ENCODE data around the gene KBTBD12. TPM values are rescaled to one million over a fixed set of nuclear protein-coding genes. Genes with fewer than 3 reads are reported as not detected.
"Not testable (repeated sequence)": the region's sequence is repeated elsewhere in the genome, so short reads cannot be mapped to it uniquely, and the experiment has no call there.

KBTBD12 gene
- total RNA-seq, 2 experiments from 2014 or later, result not detected

GRCh38 chr3:127888564-127889107, 26.4 kb upstream of the KBTBD12 start:
- CTCF ChIA-PET, result no interaction called here
- no peak overlapping the region for H3K27ac Mint-ChIP-seq

GRCh38 chr3:127889461-127889863, 25.6 kb upstream of the KBTBD12 start:
- CTCF ChIA-PET, result no interaction called here
- Mint-ChIP-seq H3K36me3 (ENCODE audit: low read depth) (no peaks in the 10 kb centered on the region), H3K4me3 (no peak overlapping the region), H3K27me3 (ENCODE audit: low read depth) (peaks cover 3% of the 10 kb centered on the region), H3K4me1 (ENCODE audit: low read depth) (no peaks in the 10 kb centered on the region), H3K9me3 (ENCODE audit: insufficient read depth) (peaks cover 19% of the 10 kb centered on the region), H3K27ac (no peak overlapping the region)
- no peak for DNase-seq
- ATAC-seq, result no peak
- POLR2A ChIA-PET, result no interaction called here

More at GRCh38 chr3:127888564-127889107, 26.4 kb upstream of the KBTBD12 start:
- Mint-ChIP-seq H3K4me1 (ENCODE audit: low read depth) (no peaks in the 10 kb centered on the region), H3K27me3 (ENCODE audit: low read depth) (peaks cover 3% of the 10 kb centered on the region), H3K36me3 (ENCODE audit: low read depth) (no peaks in the 10 kb centered on the region), H3K4me3 (no peak overlapping the region), H3K9me3 (ENCODE audit: insufficient read depth) (peaks cover 19% of the 10 kb centered on the region)
- ATAC-seq (no peak), DNase-seq (no peak)
- POLR2A ChIA-PET, result no interaction called here

GRCh38 chr3:127889976-127890650, 24.9 kb upstream of the KBTBD12 start:
- Mint-ChIP-seq H3K4me3 (no peak overlapping the region), H3K27ac (no peak overlapping the region), H3K9me3 (ENCODE audit: insufficient read depth) (peaks cover 19% of the 10 kb centered on the region), H3K4me1 (ENCODE audit: low read depth) (no peaks in the 10 kb centered on the region), H3K36me3 (ENCODE audit: low read depth) (no peaks in the 10 kb centered on the region), H3K27me3 (ENCODE audit: low read depth) (peaks cover 3% of the 10 kb centered on the region)
- DNase-seq (no peak), ATAC-seq (no peak)
- ChIA-PET CTCF (no interaction called here), POLR2A (no interaction called here)

DNA sequence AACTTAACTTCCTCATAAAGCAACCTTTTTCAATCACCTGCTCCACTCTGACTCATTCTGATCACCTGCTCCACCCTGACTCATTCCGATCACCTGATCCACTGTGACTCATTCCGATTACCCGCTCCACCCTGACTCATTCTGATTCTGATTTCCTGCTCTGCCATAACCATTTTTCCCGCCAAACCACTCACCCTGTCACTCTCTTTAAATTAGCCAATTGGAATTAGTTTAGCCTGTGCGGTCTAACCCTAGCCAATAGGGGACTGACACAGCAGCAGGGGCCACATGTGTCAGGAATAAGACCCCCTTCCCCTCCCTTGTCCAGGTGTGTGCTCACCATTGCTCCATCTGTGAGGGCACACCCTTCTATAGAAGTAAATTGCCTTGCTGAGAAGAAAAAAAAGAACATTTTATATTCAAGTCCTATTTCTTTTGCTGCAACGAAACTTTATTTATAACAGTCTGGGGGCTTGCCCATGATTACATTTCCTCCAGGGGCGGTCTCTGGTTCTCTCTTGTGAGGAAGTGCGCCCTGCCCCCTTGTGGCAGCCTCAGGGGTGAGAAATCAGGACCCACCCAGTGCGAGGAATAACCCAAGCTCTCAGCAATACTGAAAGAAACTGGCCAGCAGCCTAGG, 24.3 kb upstream of the KBTBD12 start:
- H3K27me3 Mint-ChIP-seq (ENCODE audit: low read depth); H3K27ac Mint-ChIP-seq; ATAC-seq; H3K4me3 Mint-ChIP-seq; H3K4me1 Mint-ChIP-seq (ENCODE audit: low read depth); H3K36me3 Mint-ChIP-seq (ENCODE audit: low read depth); CTCF ChIA-PET; POLR2A ChIA-PET: not testable (repeated sequence)
- DNase-seq, result peak; percentile 29
- H3K9me3 Mint-ChIP-seq (ENCODE audit: insufficient read depth), result peaks cover 19% of the 10 kb centered on the region

DNA sequence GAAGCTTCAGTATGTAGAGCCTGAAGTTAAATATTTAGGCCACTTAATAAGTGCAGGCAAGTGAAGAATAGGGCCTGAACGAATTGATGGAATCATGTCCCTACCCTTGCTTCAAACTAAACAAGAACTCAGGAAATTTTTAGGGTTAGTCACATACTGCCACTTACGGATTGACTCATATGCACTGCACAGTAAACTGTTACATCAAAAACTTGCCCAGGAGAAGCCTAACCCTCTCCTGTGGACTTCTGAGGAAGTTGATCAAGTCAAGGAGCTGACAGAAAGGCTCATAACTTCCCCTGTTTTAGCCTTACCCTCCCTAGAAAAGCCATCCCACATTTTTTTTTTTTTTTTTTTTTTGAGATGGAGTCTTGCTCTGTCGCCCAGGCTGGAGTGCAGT, 20.6 kb upstream of the KBTBD12 start:
- Mint-ChIP-seq H3K9me3 (ENCODE audit: insufficient read depth) (peaks cover 19% of the 10 kb centered on the region), H3K4me1 (ENCODE audit: low read depth) (no peaks in the 10 kb centered on the region), H3K36me3 (ENCODE audit: low read depth) (no peaks in the 10 kb centered on the region), H3K27me3 (ENCODE audit: low read depth) (peaks cover 3% of the 10 kb centered on the region), H3K27ac (no peak overlapping the region), H3K4me3 (no peak overlapping the region)
- ChIA-PET CTCF (no interaction called here), POLR2A (no interaction called here)
- DNase-seq (no peak), ATAC-seq (no peak)

- no peaks in the 10 kb centered on the region for H3K36me3 Mint-ChIP-seq (ENCODE audit: low read depth)
- ATAC-seq (no peak), DNase-seq (no peak)
- no peak overlapping the region for H3K27ac Mint-ChIP-seq
- H3K27me3 Mint-ChIP-seq (ENCODE audit: low read depth), result peaks cover 8% of the 10 kb centered on the region
- no peaks in the 10 kb centered on the region for H3K9me3 Mint-ChIP-seq (ENCODE audit: insufficient read depth)
- H3K4me3 Mint-ChIP-seq, result no peak overlapping the region
- H3K4me1 Mint-ChIP-seq (ENCODE audit: low read depth), result no peaks in the 10 kb centered on the region
- POLR2A ChIA-PET, result no interaction called here
- CTCF ChIA-PET, result no interaction called here
These were observed 15.8 kb upstream of the KBTBD12 start for GRCh38 chr3:127899200-127899599.

- no peak for ATAC-seq
- ChIA-PET POLR2A (no interaction called here), CTCF (no interaction called here)
- no peak overlapping the region for H3K27ac Mint-ChIP-seq
- no peak overlapping the region for H3K4me3 Mint-ChIP-seq
- no peaks in the 10 kb centered on the region for H3K9me3 Mint-ChIP-seq (ENCODE audit: insufficient read depth)
- H3K27me3 Mint-ChIP-seq (ENCODE audit: low read depth), result peaks cover 13% of the 10 kb centered on the region
- DNase-seq, result no peak
- H3K36me3 Mint-ChIP-seq (ENCODE audit: low read depth), result no peaks in the 10 kb centered on the region
- no peaks in the 10 kb centered on the region for H3K4me1 Mint-ChIP-seq (ENCODE audit: low read depth)
These were observed 15.3 kb upstream of the KBTBD12 start for GRCh38 chr3:127899766-127900165.

DNA sequence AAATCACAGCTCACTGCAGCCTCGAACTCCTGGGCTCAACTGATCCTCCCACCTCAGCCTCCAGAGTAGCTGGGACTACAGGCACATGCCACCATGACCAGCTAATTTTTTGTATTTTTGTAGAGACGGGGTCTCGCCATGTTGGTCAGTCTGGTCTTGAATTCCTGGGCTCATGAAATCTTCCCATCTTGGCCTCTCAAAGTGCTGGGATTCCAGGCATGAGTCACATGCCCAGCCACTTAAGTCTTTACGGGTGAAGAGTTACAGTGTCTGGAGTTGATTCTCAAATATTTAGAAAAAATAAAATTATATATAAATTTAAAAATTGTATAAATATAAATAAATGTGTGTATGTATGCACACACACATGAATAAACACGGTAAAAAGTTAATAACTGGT, 14.5 kb upstream of the KBTBD12 start:
- DNase-seq, result no peak
- H3K36me3 Mint-ChIP-seq (ENCODE audit: low read depth), result no peaks in the 10 kb centered on the region
- ChIA-PET POLR2A (no interaction called here), CTCF (no interaction called here)
- H3K4me3 Mint-ChIP-seq, result no peak overlapping the region
- no peaks in the 10 kb centered on the region for H3K9me3 Mint-ChIP-seq (ENCODE audit: insufficient read depth)
- H3K27me3 Mint-ChIP-seq (ENCODE audit: low read depth), result peaks cover 17% of the 10 kb centered on the region
- ATAC-seq, result no peak
- H3K27ac Mint-ChIP-seq, result no peak overlapping the region
- H3K4me1 Mint-ChIP-seq (ENCODE audit: low read depth), result no peaks in the 10 kb centered on the region

DNA sequence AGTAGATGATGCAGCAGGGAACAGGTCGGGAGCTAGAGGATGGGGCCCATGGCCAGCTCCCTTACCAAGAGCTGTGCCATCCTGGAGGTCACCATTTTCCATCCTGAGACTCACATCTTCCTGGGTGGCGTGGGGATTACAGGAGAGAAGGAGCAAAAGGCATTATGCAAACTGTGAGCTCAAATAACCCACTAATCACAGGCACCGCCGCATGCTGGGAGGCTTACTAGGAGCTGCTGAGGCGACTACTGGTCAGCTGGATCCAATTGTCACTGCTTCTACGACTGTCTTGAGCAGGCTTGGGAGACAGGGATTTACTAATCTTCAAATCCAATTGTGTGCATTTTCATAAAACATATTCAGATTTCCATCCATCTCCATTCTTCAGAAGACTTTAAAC, 12.5 kb upstream of the KBTBD12 start:
- Mint-ChIP-seq H3K27me3 (ENCODE audit: low read depth) (peaks cover 19% of the 10 kb centered on the region), H3K27ac (no peak overlapping the region), H3K36me3 (ENCODE audit: low read depth) (no peaks in the 10 kb centered on the region), H3K9me3 (ENCODE audit: insufficient read depth) (no peaks in the 10 kb centered on the region), H3K4me1 (ENCODE audit: low read depth) (no peaks in the 10 kb centered on the region), H3K4me3 (no peak overlapping the region)
- POLR2A ChIA-PET, result no interaction called here
- ATAC-seq (no peak), DNase-seq (no peak)
- CTCF ChIA-PET, result no interaction called here

DNA sequence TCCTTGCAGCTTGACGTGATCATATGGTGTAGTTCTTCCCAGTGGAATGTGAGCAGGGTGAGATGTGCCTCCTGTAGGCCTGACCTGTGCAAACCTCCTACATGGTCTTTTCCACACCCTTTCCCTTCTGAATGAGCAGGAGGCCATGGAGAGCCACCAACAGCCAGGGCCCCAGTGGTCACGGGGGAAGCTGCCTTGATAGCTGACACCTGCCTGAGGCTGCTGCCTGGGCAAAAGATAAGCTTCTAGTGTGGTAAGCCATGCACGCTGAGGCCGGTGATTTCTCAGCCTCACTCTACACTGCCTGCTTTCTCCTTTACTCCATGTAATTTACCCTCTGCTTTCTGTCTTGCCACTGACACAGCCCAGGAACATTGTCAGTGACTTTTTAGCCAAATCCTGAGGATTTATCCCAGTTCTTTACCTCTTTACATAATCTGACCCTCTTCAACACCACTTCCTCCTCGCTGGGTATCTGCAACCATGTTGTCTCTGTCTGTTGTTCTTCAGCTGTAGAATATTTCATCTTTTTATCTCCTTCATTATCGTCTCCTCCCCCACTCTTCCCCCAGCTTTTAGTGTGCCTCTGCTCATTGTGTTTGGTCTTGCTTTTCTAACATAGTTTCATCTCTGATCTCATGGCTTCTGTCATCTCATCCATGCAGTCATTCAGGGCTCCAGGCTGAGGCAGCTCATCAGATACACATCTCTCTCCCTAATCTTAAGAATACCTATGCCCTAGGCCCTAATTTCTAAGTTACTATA, 11.2 kb upstream of the KBTBD12 start:
- ChIA-PET POLR2A (interaction anchor here (0.6 kb wide), 1 partner anchor 15 kb away, joined by 5 read pairs; no protein-coding TSS in a partner anchor), CTCF (no interaction called here)
- DNase-seq, result no peak
- ATAC-seq, result no peak
- Mint-ChIP-seq H3K27me3 (ENCODE audit: low read depth) (peaks cover 19% of the 10 kb centered on the region), H3K9me3 (ENCODE audit: insufficient read depth) (no peaks in the 10 kb centered on the region), H3K36me3 (ENCODE audit: low read depth) (no peaks in the 10 kb centered on the region), H3K4me1 (ENCODE audit: low read depth) (no peaks in the 10 kb centered on the region), H3K27ac (no peak overlapping the region), H3K4me3 (no peak overlapping the region)

- DNase-seq (no peak), ATAC-seq (no peak)
- Mint-ChIP-seq H3K4me1 (ENCODE audit: low read depth) (no peaks in the 10 kb centered on the region), H3K27ac (no peak overlapping the region), H3K9me3 (ENCODE audit: insufficient read depth) (no peaks in the 10 kb centered on the region), H3K27me3 (ENCODE audit: low read depth) (peaks cover 22% of the 10 kb centered on the region), H3K4me3 (no peak overlapping the region), H3K36me3 (ENCODE audit: low read depth) (no peaks in the 10 kb centered on the region)
- CTCF ChIA-PET, result no interaction called here
- POLR2A ChIA-PET, result no interaction called here
These were observed 9.5 kb upstream of the KBTBD12 start for GRCh38 chr3:127905556-127905955.

GRCh38 chr3:127906653-127907052, 8.4 kb upstream of the KBTBD12 start:
- POLR2A ChIA-PET; H3K9me3 Mint-ChIP-seq (ENCODE audit: insufficient read depth): not testable (repeated sequence)
- peaks cover 27% of the 10 kb centered on the region for H3K27me3 Mint-ChIP-seq (ENCODE audit: low read depth)

More at GRCh38 chr3:127906653-127907052, 8.4 kb upstream of the KBTBD12 start:
- DNase-seq; H3K4me3 Mint-ChIP-seq; H3K4me1 Mint-ChIP-seq (ENCODE audit: low read depth); ATAC-seq; H3K36me3 Mint-ChIP-seq (ENCODE audit: low read depth); H3K27ac Mint-ChIP-seq; CTCF ChIA-PET: not testable (repeated sequence)

All from activated CD8-positive, alpha-beta T cell treated with anti-CD3 and anti-CD28 coated beads, Interleukin-2, amount 10 ng/mL, durations not matched to agents 7 days and 5 days (primary cell).